ENCODE data around the gene RNLS. TPM values are rescaled to one million over a fixed set of nuclear protein-coding genes. Genes with fewer than 3 reads are reported as not detected.

The RNLS gene
- total RNA-seq, 1 donor from 2014 or later: 4.4 TPM

GRCh38 chr10:88466786-88467185 lies 116.3 kb downstream of the RNLS start:
- no peak overlapping the region for H3K4me3 Mint-ChIP-seq (ENCODE audit: unreplicated experiment)

GRCh38 chr10:88465765-88466164 lies 117.4 kb downstream of the RNLS start:
- no peaks in the 10 kb centered on the region for H3K36me3 Mint-ChIP-seq (ENCODE audit: unreplicated experiment)
- H3K27ac Mint-ChIP-seq (ENCODE audit: unreplicated experiment): no peak overlapping the region
- H3K4me1 Mint-ChIP-seq (ENCODE audit: low read depth, unreplicated experiment): no peaks in the 10 kb centered on the region
- H3K27me3 Mint-ChIP-seq (ENCODE audit: unreplicated experiment): no peaks in the 10 kb centered on the region
- TF ChIP-seq CTCF (IDR thresholded peaks at IDR 0.05; ENCODE audit: partially characterized antibody, unreplicated experiment): no peak
- DNase-seq: no peak
- H3K4me3 Mint-ChIP-seq (ENCODE audit: unreplicated experiment): no peak overlapping the region
- H3K9me3 Mint-ChIP-seq (ENCODE audit: unreplicated experiment): no peaks in the 10 kb centered on the region

More at GRCh38 chr10:88466786-88467185, 116.3 kb downstream of the RNLS start:
- TF ChIP-seq CTCF (IDR thresholded peaks at IDR 0.05; ENCODE audit: partially characterized antibody, unreplicated experiment): no peak
- Mint-ChIP-seq H3K4me1 (ENCODE audit: low read depth, unreplicated experiment) (no peaks in the 10 kb centered on the region), H3K9me3 (ENCODE audit: unreplicated experiment) (no peaks in the 10 kb centered on the region), H3K27ac (ENCODE audit: unreplicated experiment) (no peak overlapping the region), H3K36me3 (ENCODE audit: unreplicated experiment) (no peaks in the 10 kb centered on the region), H3K27me3 (ENCODE audit: unreplicated experiment) (no peaks in the 10 kb centered on the region)
- no peak for DNase-seq

- H3K4me3 Mint-ChIP-seq (ENCODE audit: unreplicated experiment): no peak overlapping the region
These were observed 119.3 kb downstream of the RNLS start for GRCh38 chr10:88463811-88464210.

GRCh38 chr10:88461426-88461825 lies 121.7 kb downstream of the RNLS start:
- TF ChIP-seq CTCF (IDR thresholded peaks at IDR 0.05; ENCODE audit: partially characterized antibody, unreplicated experiment): no peak
- Mint-ChIP-seq H3K36me3 (ENCODE audit: unreplicated experiment) (no peaks in the 10 kb centered on the region), H3K4me1 (ENCODE audit: low read depth, unreplicated experiment) (no peaks in the 10 kb centered on the region), H3K9me3 (ENCODE audit: unreplicated experiment) (no peaks in the 10 kb centered on the region), H3K27me3 (ENCODE audit: unreplicated experiment) (peaks cover 4% of the 10 kb centered on the region), H3K4me3 (ENCODE audit: unreplicated experiment) (no peak overlapping the region), H3K27ac (ENCODE audit: unreplicated experiment) (no peak overlapping the region)
- no peak for DNase-seq

More at GRCh38 chr10:88463811-88464210, 119.3 kb downstream of the RNLS start:
- H3K36me3 Mint-ChIP-seq (ENCODE audit: unreplicated experiment): no peaks in the 10 kb centered on the region
- H3K9me3 Mint-ChIP-seq (ENCODE audit: unreplicated experiment): no peaks in the 10 kb centered on the region
- peaks cover 2% of the 10 kb centered on the region for H3K27me3 Mint-ChIP-seq (ENCODE audit: unreplicated experiment)
- H3K4me1 Mint-ChIP-seq (ENCODE audit: low read depth, unreplicated experiment): no peaks in the 10 kb centered on the region
- no peak overlapping the region for H3K27ac Mint-ChIP-seq (ENCODE audit: unreplicated experiment)
- DNase-seq: no peak
- TF ChIP-seq CTCF (IDR thresholded peaks at IDR 0.05; ENCODE audit: partially characterized antibody, unreplicated experiment): no peak

- Mint-ChIP-seq H3K4me1 (ENCODE audit: low read depth, unreplicated experiment) (no peaks in the 10 kb centered on the region), H3K27ac (ENCODE audit: unreplicated experiment) (peak overlapping the region; percentile 16), H3K36me3 (ENCODE audit: unreplicated experiment) (no peaks in the 10 kb centered on the region), H3K4me3 (ENCODE audit: unreplicated experiment) (no peak overlapping the region), H3K27me3 (ENCODE audit: unreplicated experiment) (peaks cover 6% of the 10 kb centered on the region), H3K9me3 (ENCODE audit: unreplicated experiment) (no peaks in the 10 kb centered on the region)
- DNase-seq: no peak
- TF ChIP-seq CTCF (IDR thresholded peaks at IDR 0.05; ENCODE audit: partially characterized antibody, unreplicated experiment): no peak
These were observed 123.6 kb downstream of the RNLS start for GRCh38 chr10:88459530-88459929.
